GM12878 (cell line): ENCODE data around the gene TRMT44. TPM values are rescaled to one million over a fixed set of nuclear protein-coding genes. Genes with fewer than 3 reads are reported as not detected.

Experiments
- ATAC-seq: fragments of 200-7000 bp; cut with Tn5 transposase; 3 replicates; pipeline ENCODE4 v1.9.1; 2020; ENCODE audit warnings: mild to moderate bottlenecking, moderate library complexity
- BruUV-seq: library from RNA; stranded (reverse); fragments of 400-500 nt; replicated peaks from 2 replicates; lab custom pipeline; 2021; lab: Mats Ljungman, UMichigan
- CTCF ChIA-PET: fragments of 300-600 bp; sonication (Branson Sonifier 250); formaldehyde crosslinking; extraction: SDS; loops from one replicate; lab custom pipeline; 2021; ENCODE audit warnings: inconsistent platforms; lab: Yijun Ruan, JAX
- POLR2A ChIA-PET: fragments of 350-600 bp; formaldehyde crosslinking; extraction: SDS; loops from one replicate; lab custom pipeline; 2021; ENCODE audit warnings: inconsistent platforms; lab: Charles Lee
- RAD21 ChIA-PET: fragments of 300-600 bp; sonication (Branson Sonifier 250); formaldehyde crosslinking; loops from one replicate; lab custom pipeline; 2023; ENCODE audit warnings: antibody characterized with exemption; ENCODE audit not compliant: unreplicated experiment; lab: Charles Lee
- SMC1A ChIA-PET: fragments of 300-600 bp; sonication (Branson Sonifier 250); formaldehyde crosslinking; loops from one replicate; lab custom pipeline; 2023; ENCODE audit not compliant: unreplicated experiment, uncharacterized antibody; lab: Charles Lee
- DNase-seq: peaks from one replicate; pipeline ENCODE4 v3.0.0-alpha.2; 2011; ENCODE audit warnings: low read depth, low spot score
- FAIRE-seq: peaks from 3 replicates; lab custom pipeline; 2011; peaks lifted over from hg19 to GRCh38; lab: Jason Lieb, UNC
- H2AFZ ChIP-seq: 2 replicates; pipeline ENCODE4 v1.6.0; 2011; ENCODE audit warnings: low read depth, low read length, control low read depth; ENCODE audit not compliant: control insufficient read depth
- H3K27ac ChIP-seq: 2 replicates; pipeline ENCODE4 v1.5.1; 2011; ENCODE audit warnings: control low read depth; ENCODE audit not compliant: control insufficient read depth, insufficient read depth
- H3K27me3 ChIP-seq, 2 experiments: replicated peaks in 1 of 2; 2 replicates each; pipeline versions ENCODE4 v1.6.0 to v1.6.1; 2011; ENCODE audit warnings: low read length in 1 of 2; ENCODE audit not compliant: control insufficient read depth in 2 of 2, insufficient read depth in 2 of 2
- H3K36me3 ChIP-seq, 2 experiments: 2 replicates each; pipeline ENCODE4 v1.5.1; 2011; ENCODE audit warnings: low read length in 1 of 2; ENCODE audit not compliant: control insufficient read depth in 2 of 2, insufficient read depth in 2 of 2
- H3K4me1 ChIP-seq: 2 replicates; pipeline ENCODE4 v1.6.1; 2011; ENCODE audit warnings: mild to moderate bottlenecking, low read length, moderate library complexity, mixed read lengths; ENCODE audit not compliant: control insufficient read depth, insufficient read depth
- H3K4me2 ChIP-seq: 2 replicates; pipeline ENCODE4 v1.6.0; 2011; ENCODE audit warnings: control low read depth; ENCODE audit not compliant: control insufficient read depth, insufficient read depth
- H3K4me3 ChIP-seq: fragments of 200-600 bp; sonication (generic); 2 replicates; pipeline ENCODE4 v1.5.1; 2016
- H3K79me2 ChIP-seq: 2 replicates; pipeline ENCODE4 v1.6.0; 2011; ENCODE audit warnings: low read length; ENCODE audit not compliant: control insufficient read depth, insufficient read depth
- H3K9ac ChIP-seq: 2 replicates; pipeline ENCODE4 v1.8.0; 2011; ENCODE audit warnings: low read length, control low read depth, mixed read lengths; ENCODE audit not compliant: control insufficient read depth, insufficient read depth
- H3K9me3 ChIP-seq: replicated peaks from 3 replicates; pipeline ENCODE4 v1.5.1; 2011; ENCODE audit warnings: mild to moderate bottlenecking, low read length; ENCODE audit not compliant: control insufficient read depth, insufficient read depth
- H4K20me1 ChIP-seq: 2 replicates; pipeline ENCODE4 v1.6.0; 2011; ENCODE audit not compliant: control insufficient read depth, insufficient read depth
- BCL3 ChIP-seq: IDR thresholded peaks from 2 replicates; pipeline ENCODE4 v1.6.1; 2011; ENCODE audit warnings: borderline replicate concordance, low read depth, mild to moderate bottlenecking, moderate library complexity, low read length; ENCODE audit not compliant: insufficient read depth, poor library complexity, severe bottlenecking
- GABPA ChIP-seq: IDR thresholded peaks from 2 replicates; pipeline ENCODE4 v1.6.1; 2014; ENCODE audit warnings: antibody characterized with exemption, low read depth, mild to moderate bottlenecking, inconsistent platforms
- IKZF2 ChIP-seq, 2 experiments: fragments of 450-650 bp; IDR thresholded peaks; 2 replicates each; pipeline ENCODE4 v1.6.1; 2017; ENCODE audit warnings: mild to moderate bottlenecking in 2 of 2, moderate library complexity in 2 of 2
- IRF3 ChIP-seq: fragments of 450-650 bp; IDR thresholded peaks from 2 replicates; pipeline ENCODE4 v1.6.1; 2014; ENCODE audit warnings: mild to moderate bottlenecking
- IRF4 ChIP-seq: IDR thresholded peaks from 2 replicates; pipeline ENCODE4 v1.6.1; 2011; ENCODE audit warnings: low read depth, low read length
- MAX ChIP-seq: IDR thresholded peaks from 2 replicates; pipeline ENCODE4 v1.6.1; 2012; ENCODE audit warnings: low read depth, low read length, improper control_type of control experiment
- MYB ChIP-seq: fragments of 150-350 bp; IDR thresholded peaks from 2 replicates; pipeline ENCODE4 v1.6.1; 2014; ENCODE audit warnings: mild to moderate bottlenecking, low read depth, low read length, borderline replicate concordance
- REST ChIP-seq: IDR thresholded peaks from 2 replicates; pipeline ENCODE4 v1.6.1; 2012; ENCODE audit warnings: mild to moderate bottlenecking, low read depth, low read length
- SIN3A ChIP-seq: IDR thresholded peaks from 2 replicates; pipeline ENCODE4 v1.6.1; 2012; ENCODE audit warnings: low read depth, low read length, improper control_type of control experiment
- STAT1 ChIP-seq: fragments of 450-650 bp; conservative IDR thresholded peaks from 2 replicates; pipeline ENCODE4 v1.6.1; 2014; ENCODE audit warnings: antibody characterized with exemption, mild to moderate bottlenecking
- ZSCAN29 ChIP-seq: fragments of 450-650 bp; IDR thresholded peaks from 2 replicates; pipeline ENCODE4 v1.6.1; 2017; ENCODE audit warnings: mild to moderate bottlenecking, moderate library complexity
- WGBS: methylation state at CpG from one replicate; pipeline ENCODE4 v1.1.6; 2016; ENCODE audit warnings: low lambda C conversion rate; ENCODE audit not compliant: insufficient replicate concordance, insufficient coverage; ENCODE audit errors: missing lambda C conversion rate; 5-methylcytosine and 5-hydroxymethylcytosine counted together
- in situ Hi-C: fragments of 300-500 bp; cut with MboI; formaldehyde crosslinking; loops from 9 replicates; pipeline ENCODE4 v1.14.3; 2018; ENCODE audit warnings: mixed read lengths
- intact Hi-C: fragments of 100-400 bp; cut with micrococcal nuclease; formaldehyde crosslinking; loops from one replicate; pipeline ENCODE4 v1.14.2; 2022; ENCODE audit not compliant: unreplicated experiment
- polyA plus RNA-seq, 11 experiments: library from polyadenylated mRNA; depleted of rRNA in 4 of 11; unstranded in 6 of 11; stranded (reverse) in 5 of 11; fragments of >200 nt; fragmentation: Nextera tagmentation in 4 of 11; fragmentation: Illumina TruSeq in 1 of 11; extraction: Ambion mirVana in 4 of 11; extraction: Trizol in 1 of 11; gene quantifications; 1 replicate in 1 of 11; 2 replicates in 10 of 11; pipeline versions ENCODE4 v1.2.1 to v1.2.3, GENCODE V29; 2011 to 2016; ENCODE audit warnings: inconsistent platforms in 2 of 11, missing spikeins in 2 of 11, low read depth in 1 of 11
- total RNA-seq, 4 experiments: library from RNA; depleted of rRNA in 3 of 4; stranded (reverse); fragments of >200 nt in 3 of 4; fragmentation: Illumina TruSeq in 1 of 4; extraction: Trizol in 1 of 4; gene quantifications; 2 replicates each; pipeline versions ENCODE4 v1.2.1 to v1.2.3, GENCODE V29; 2013 to 2021

TRMT44 gene
- total and polyA plus RNA-seq, 10 of the 15 experiments (the other 5 are each of a cell fraction or from before 2014, with no cell fraction given) = 1.3 to 18.5 (median 10.1) TPM

- TF ChIP-seq IRF3 (no peak), BCL3 (no peak), IRF4 (no peak), MYB (no peak), MAX (no peak), GABPA (no peak), STAT1 (no peak)
Measured at GRCh38 chr4:8472689-8473197, 32.2 kb downstream of the TRMT44 start (continued).

GRCh38 chr4:8473198-8473919 lies 32.8 kb downstream of the TRMT44 start:
- BruUV-seq = no TSS peak
- 98% methylated on average over 23 of the region's 23 CpGs for WGBS
- no peak for DNase-seq
- FAIRE-seq = no peak
- RAD21 ChIA-PET = no interaction called here
- Histone ChIP-seq H3K27me3 (no peaks in the 10 kb centered on the region), H3K9ac (no peak overlapping the region), H3K36me3 (peaks cover 7 to 12% of the 10 kb centered on the region in 2 experiments), H4K20me1 (no peaks in the 10 kb centered on the region), H3K9me3 (no peaks in the 10 kb centered on the region), H3K4me1 (no peaks in the 10 kb centered on the region), H3K27ac (no peak overlapping the region), H3K4me2 (no peak overlapping the region), H3K4me3 (no peak overlapping the region), H3K79me2 (no peaks in the 10 kb centered on the region), H2AFZ (no peak overlapping the region)
- TF ChIP-seq REST = no peak
- TF ChIP-seq SIN3A = no peak
- TF ChIP-seq ZSCAN29 = no peak
- TF ChIP-seq IKZF2 (IDR thresholded peaks at IDR 0.05) = no peak
- in situ Hi-C loops = no loop called here
- intact Hi-C loops = no loop called here
- POLR2A ChIA-PET = no interaction called here
- no peak for ATAC-seq
- SMC1A ChIA-PET = no interaction called here
- CTCF ChIA-PET = no interaction called here
